K562 (cell line): ENCODE data around the gene CCDC90B.

Experiments
- CBX1 ChIP-seq: sonication (generic); IDR thresholded peaks from 2 replicates; pipeline ENCODE4 v1.6.1; 2016; ENCODE audit warnings: antibody characterized with exemption, low read depth, mild to moderate bottlenecking
- CEBPZ ChIP-seq: fragments of 150-350 bp; IDR thresholded peaks from 2 replicates; pipeline ENCODE4 v1.6.1; 2014; ENCODE audit warnings: low read depth, mild to moderate bottlenecking, low read length, borderline replicate concordance
- CREM ChIP-seq: IDR thresholded peaks from 2 replicates; pipeline ENCODE4 v1.6.1; 2014; ENCODE audit warnings: antibody characterized with exemption, low read depth
- CTCF ChIP-seq, 3 experiments: IDR thresholded peaks in 2 of 3; conservative IDR thresholded peaks in 1 of 3; 2 replicates each; pipeline ENCODE4 v1.5.1; 2011 to 2012; ENCODE audit warnings: low read length in 3 of 3, mild to moderate bottlenecking in 3 of 3, control low read depth in 2 of 3, improper control_type of control experiment in 1 of 3, inconsistent platforms in 1 of 3, low read depth in 1 of 3, mixed read lengths in 1 of 3, moderate library complexity in 1 of 3; ENCODE audit not compliant: insufficient read depth in 2 of 3
- POLR2A ChIP-seq: fragments of 450-650 bp; conservative IDR thresholded peaks from 2 replicates; pipeline ENCODE4 v1.6.1; 2016
- TCF7 ChIP-seq: sonication (generic); IDR thresholded peaks from 2 replicates; pipeline ENCODE4 v1.6.1; 2016; ENCODE audit warnings: antibody characterized with exemption, borderline replicate concordance
- ZBTB2 ChIP-seq: fragments of 450-650 bp; IDR thresholded peaks from 2 replicates; pipeline ENCODE4 v1.6.1; 2016; ENCODE audit warnings: antibody characterized with exemption
- ZBTB26 ChIP-seq: fragments of 450-650 bp; formaldehyde crosslinking; IDR thresholded peaks from 2 replicates; pipeline ENCODE4 v1.4.0; 2022; ENCODE audit warnings: missing genetic modification characterization
- ZNF561 ChIP-seq: fragments of 450-650 bp; formaldehyde crosslinking; conservative IDR thresholded peaks from 2 replicates; pipeline ENCODE4 v1.4.0; 2020; ENCODE audit warnings: mild to moderate bottlenecking, moderate library complexity
- TF ChIP-seq, protein P1 (sequence below): fragments of 250-450 bp; sonication (Bioruptor Pico); IDR thresholded peaks from 2 replicates; pipeline ENCODE4 v1.4.0; 2020; ENCODE audit warnings: mild to moderate bottlenecking
- TF ChIP-seq, protein P2 (sequence below), 2 experiments: fragments of 450-650 bp; formaldehyde crosslinking in 1 of 2; IDR thresholded peaks; 2 replicates each; pipeline versions ENCODE4 v1.4.0 to v1.6.1; 2014 to 2020; ENCODE audit warnings: mild to moderate bottlenecking in 2 of 2, borderline replicate concordance in 1 of 2, low read depth in 1 of 2

DNA sequence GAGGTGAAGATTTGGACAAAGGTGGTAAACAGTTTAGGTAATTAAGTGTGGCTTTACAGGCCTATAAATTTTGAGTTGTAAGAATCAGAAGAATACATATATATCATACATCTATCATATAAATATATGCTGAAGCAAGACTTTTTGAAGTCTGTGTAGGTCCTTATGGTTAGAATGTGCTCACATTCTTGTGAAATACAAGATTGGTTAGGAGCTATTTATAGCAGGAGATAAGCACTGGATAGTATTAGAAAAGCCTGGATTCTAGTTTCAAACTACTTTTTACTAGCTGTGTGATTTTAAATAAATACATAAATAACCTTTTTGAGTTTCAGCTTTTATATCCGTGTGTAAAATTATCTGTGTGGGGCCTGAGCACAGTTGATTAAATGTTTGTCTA lies 50.3 kb downstream of the CCDC90B start:
- no peak for TF ChIP-seq TCF7
- no peak for TF ChIP-seq ZNF561
- TF ChIP-seq POLR2A = no peak
- no peak for TF ChIP-seq ZBTB2
- no peak for TF ChIP-seq CTCF (IDR thresholded peaks at IDR 0.05 in 2 of 3, conservative IDR thresholded peaks at IDR 0.05 in 1 of 3; ENCODE audit: insufficient read depth in 2 of 3, low read depth in 1 of 3, low read length in 3 of 3)
- no peak for TF ChIP-seq CREM
- TF ChIP-seq, protein P1, sequence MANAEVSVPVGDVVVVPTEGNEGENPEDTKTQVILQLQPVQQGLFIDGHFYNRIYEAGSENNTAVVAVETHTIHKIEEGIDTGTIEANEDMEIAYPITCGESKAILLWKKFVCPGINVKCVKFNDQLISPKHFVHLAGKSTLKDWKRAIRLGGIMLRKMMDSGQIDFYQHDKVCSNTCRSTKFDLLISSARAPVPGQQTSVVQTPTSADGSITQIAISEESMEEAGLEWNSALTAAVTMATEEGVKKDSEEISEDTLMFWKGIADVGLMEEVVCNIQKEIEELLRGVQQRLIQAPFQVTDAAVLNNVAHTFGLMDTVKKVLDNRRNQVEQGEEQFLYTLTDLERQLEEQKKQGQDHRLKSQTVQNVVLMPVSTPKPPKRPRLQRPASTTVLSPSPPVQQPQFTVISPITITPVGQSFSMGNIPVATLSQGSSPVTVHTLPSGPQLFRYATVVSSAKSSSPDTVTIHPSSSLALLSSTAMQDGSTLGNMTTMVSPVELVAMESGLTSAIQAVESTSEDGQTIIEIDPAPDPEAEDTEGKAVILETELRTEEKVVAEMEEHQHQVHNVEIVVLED (CRISPR knock-in tag) = no peak
- TF ChIP-seq CEBPZ = no peak
- TF ChIP-seq, protein P2, sequence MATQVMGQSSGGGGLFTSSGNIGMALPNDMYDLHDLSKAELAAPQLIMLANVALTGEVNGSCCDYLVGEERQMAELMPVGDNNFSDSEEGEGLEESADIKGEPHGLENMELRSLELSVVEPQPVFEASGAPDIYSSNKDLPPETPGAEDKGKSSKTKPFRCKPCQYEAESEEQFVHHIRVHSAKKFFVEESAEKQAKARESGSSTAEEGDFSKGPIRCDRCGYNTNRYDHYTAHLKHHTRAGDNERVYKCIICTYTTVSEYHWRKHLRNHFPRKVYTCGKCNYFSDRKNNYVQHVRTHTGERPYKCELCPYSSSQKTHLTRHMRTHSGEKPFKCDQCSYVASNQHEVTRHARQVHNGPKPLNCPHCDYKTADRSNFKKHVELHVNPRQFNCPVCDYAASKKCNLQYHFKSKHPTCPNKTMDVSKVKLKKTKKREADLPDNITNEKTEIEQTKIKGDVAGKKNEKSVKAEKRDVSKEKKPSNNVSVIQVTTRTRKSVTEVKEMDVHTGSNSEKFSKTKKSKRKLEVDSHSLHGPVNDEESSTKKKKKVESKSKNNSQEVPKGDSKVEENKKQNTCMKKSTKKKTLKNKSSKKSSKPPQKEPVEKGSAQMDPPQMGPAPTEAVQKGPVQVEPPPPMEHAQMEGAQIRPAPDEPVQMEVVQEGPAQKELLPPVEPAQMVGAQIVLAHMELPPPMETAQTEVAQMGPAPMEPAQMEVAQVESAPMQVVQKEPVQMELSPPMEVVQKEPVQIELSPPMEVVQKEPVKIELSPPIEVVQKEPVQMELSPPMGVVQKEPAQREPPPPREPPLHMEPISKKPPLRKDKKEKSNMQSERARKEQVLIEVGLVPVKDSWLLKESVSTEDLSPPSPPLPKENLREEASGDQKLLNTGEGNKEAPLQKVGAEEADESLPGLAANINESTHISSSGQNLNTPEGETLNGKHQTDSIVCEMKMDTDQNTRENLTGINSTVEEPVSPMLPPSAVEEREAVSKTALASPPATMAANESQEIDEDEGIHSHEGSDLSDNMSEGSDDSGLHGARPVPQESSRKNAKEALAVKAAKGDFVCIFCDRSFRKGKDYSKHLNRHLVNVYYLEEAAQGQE (IDR thresholded peaks at IDR 0.05; ENCODE audit: borderline replicate concordance) = no peak
- TF ChIP-seq, protein P2 (CRISPR knock-in tag; IDR thresholded peaks at IDR 0.05; ENCODE audit: low read depth) = no peak
- no peak for TF ChIP-seq ZBTB26 (CRISPR knock-in tag)
- no peak for TF ChIP-seq CBX1
